ENCODE measurements around the gene ANKRD35. TPM values are rescaled to one million over a fixed set of nuclear protein-coding genes. Genes with fewer than 3 reads are reported as not detected.

The ANKRD35 gene
- total RNA-seq, 1 experiment from 2014 or later, result not detected

- H3K9me3 ChIP-seq (ENCODE audit: control insufficient read depth, insufficient read depth, low read depth, low read length), result no peaks in the 10 kb centered on the region
- in situ Hi-C loops (cut with HindIII; ENCODE audit: low pct_unique_long_range_greater_than_20kb, low sequenced_read_pairs) (no loop called here), intact Hi-C loops (cut with micrococcal nuclease; ENCODE audit: unreplicated experiment) (no loop called here)
- no peaks in the 10 kb centered on the region for H3K27me3 ChIP-seq (ENCODE audit: control insufficient read depth, insufficient read depth, low read length)
- H3K4me1 ChIP-seq (ENCODE audit: control insufficient read depth, insufficient read depth, low read length), result peaks cover 11% of the 10 kb centered on the region; the same call in 1 of the 2 replicates
- ATAC-seq (no peak), DNase-seq (ENCODE audit: low read depth, low spot score) (no peak)
- H3K36me3 ChIP-seq (ENCODE audit: control insufficient read depth, insufficient read depth, low read length), result peaks cover 22% of the 10 kb centered on the region
- no TSS peak for BruUV-seq (replicated peaks)
- no peak overlapping the region for H3K4me3 ChIP-seq (ENCODE audit: low read depth in 2 of 2, low read length in 2 of 2)
- ChIA-PET CTCF (no interaction called here), POLR2A (interaction anchor here (0.5 to 0.6 kb wide), 2 partner anchors 117 to 204 kb away, joined by 3 to 4 read pairs; no protein-coding TSS in a partner anchor)
- TF ChIP-seq, protein P1, sequence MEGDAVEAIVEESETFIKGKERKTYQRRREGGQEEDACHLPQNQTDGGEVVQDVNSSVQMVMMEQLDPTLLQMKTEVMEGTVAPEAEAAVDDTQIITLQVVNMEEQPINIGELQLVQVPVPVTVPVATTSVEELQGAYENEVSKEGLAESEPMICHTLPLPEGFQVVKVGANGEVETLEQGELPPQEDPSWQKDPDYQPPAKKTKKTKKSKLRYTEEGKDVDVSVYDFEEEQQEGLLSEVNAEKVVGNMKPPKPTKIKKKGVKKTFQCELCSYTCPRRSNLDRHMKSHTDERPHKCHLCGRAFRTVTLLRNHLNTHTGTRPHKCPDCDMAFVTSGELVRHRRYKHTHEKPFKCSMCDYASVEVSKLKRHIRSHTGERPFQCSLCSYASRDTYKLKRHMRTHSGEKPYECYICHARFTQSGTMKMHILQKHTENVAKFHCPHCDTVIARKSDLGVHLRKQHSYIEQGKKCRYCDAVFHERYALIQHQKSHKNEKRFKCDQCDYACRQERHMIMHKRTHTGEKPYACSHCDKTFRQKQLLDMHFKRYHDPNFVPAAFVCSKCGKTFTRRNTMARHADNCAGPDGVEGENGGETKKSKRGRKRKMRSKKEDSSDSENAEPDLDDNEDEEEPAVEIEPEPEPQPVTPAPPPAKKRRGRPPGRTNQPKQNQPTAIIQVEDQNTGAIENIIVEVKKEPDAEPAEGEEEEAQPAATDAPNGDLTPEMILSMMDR (IDR thresholded peaks at IDR 0.05), result no peak
- TF ChIP-seq POLR2AphosphoS5 (IDR thresholded peaks at IDR 0.05; ENCODE audit: low read depth, low read length) (no peak), SIN3A (IDR thresholded peaks at IDR 0.05; ENCODE audit: borderline replicate concordance, insufficient read depth, low read depth, low read length) (no peak), TCF7L2 (IDR thresholded peaks at IDR 0.05; ENCODE audit: low read depth, low read length) (no peak)
- TF ChIP-seq, protein P2, sequence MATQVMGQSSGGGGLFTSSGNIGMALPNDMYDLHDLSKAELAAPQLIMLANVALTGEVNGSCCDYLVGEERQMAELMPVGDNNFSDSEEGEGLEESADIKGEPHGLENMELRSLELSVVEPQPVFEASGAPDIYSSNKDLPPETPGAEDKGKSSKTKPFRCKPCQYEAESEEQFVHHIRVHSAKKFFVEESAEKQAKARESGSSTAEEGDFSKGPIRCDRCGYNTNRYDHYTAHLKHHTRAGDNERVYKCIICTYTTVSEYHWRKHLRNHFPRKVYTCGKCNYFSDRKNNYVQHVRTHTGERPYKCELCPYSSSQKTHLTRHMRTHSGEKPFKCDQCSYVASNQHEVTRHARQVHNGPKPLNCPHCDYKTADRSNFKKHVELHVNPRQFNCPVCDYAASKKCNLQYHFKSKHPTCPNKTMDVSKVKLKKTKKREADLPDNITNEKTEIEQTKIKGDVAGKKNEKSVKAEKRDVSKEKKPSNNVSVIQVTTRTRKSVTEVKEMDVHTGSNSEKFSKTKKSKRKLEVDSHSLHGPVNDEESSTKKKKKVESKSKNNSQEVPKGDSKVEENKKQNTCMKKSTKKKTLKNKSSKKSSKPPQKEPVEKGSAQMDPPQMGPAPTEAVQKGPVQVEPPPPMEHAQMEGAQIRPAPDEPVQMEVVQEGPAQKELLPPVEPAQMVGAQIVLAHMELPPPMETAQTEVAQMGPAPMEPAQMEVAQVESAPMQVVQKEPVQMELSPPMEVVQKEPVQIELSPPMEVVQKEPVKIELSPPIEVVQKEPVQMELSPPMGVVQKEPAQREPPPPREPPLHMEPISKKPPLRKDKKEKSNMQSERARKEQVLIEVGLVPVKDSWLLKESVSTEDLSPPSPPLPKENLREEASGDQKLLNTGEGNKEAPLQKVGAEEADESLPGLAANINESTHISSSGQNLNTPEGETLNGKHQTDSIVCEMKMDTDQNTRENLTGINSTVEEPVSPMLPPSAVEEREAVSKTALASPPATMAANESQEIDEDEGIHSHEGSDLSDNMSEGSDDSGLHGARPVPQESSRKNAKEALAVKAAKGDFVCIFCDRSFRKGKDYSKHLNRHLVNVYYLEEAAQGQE (IDR thresholded peaks at IDR 0.05; ENCODE audit: insufficient read depth in 1 of 2, low read depth in 2 of 2, low read length in 1 of 2), result no peak
- H3K27ac ChIP-seq (ENCODE audit: low read length), result no peak overlapping the region
These were observed 57.7 kb downstream of the ANKRD35 start for GRCh38 chr1:145827966-145828365.

- in situ Hi-C loops (cut with HindIII; ENCODE audit: low pct_unique_long_range_greater_than_20kb, low sequenced_read_pairs), result no loop called here
These were observed 59.6 kb downstream of the ANKRD35 start for GRCh38 chr1:145826030-145826429.

More at GRCh38 chr1:145826030-145826429, 59.6 kb downstream of the ANKRD35 start:
- Histone ChIP-seq H3K27me3 (ENCODE audit: control insufficient read depth, insufficient read depth, low read length) (no peaks in the 10 kb centered on the region), H3K27ac (ENCODE audit: low read length) (no peak overlapping the region), H3K4me1 (ENCODE audit: control insufficient read depth, insufficient read depth, low read length) (peaks cover 11% of the 10 kb centered on the region; the same call in 1 of the 2 replicates), H3K4me3 (ENCODE audit: low read depth in 2 of 2, low read length in 2 of 2) (no peak overlapping the region), H3K36me3 (ENCODE audit: control insufficient read depth, insufficient read depth, low read length) (peaks cover 22% of the 10 kb centered on the region), H3K9me3 (ENCODE audit: control insufficient read depth, insufficient read depth, low read depth, low read length) (no peaks in the 10 kb centered on the region)
- no peak for DNase-seq (ENCODE audit: low read depth, low spot score)
- CTCF ChIA-PET, result interaction anchor here (0.6 kb wide), 1 partner anchor 21 kb away, joined by 5 read pairs; no protein-coding TSS in a partner anchor
- ATAC-seq, result no peak
- intact Hi-C loops (cut with micrococcal nuclease; ENCODE audit: unreplicated experiment), result no loop called here
- no peak for TF ChIP-seq POLR2AphosphoS5 (IDR thresholded peaks at IDR 0.05; ENCODE audit: low read depth, low read length)
- no peak for TF ChIP-seq TCF7L2 (IDR thresholded peaks at IDR 0.05; ENCODE audit: low read depth, low read length)
- TF ChIP-seq, protein P2 (IDR thresholded peaks at IDR 0.05; ENCODE audit: insufficient read depth in 1 of 2, low read depth in 2 of 2, low read length in 1 of 2), result no peak
- TF ChIP-seq, protein P1 (IDR thresholded peaks at IDR 0.05), result no peak
- POLR2A ChIA-PET, result interaction anchor here (0.7 kb wide), 1 partner anchor 74 kb away, joined by 3 read pairs; no protein-coding TSS in a partner anchor
- no TSS peak for BruUV-seq (replicated peaks)

All from Panc1 (cell line).